Right lobe of liver (tissue), 4 donors: ENCODE measurements around the gene MRAP2.

Source experiments
- CTCF ChIP-seq, 4 donors: fragments of 200-600 bp in 3 of 4; fragments of 450-650 bp in 1 of 4; IDR thresholded peaks; one replicate each; pipeline versions ENCODE4 v1.5.1 to v1.8.0; 2016 to 2022; ENCODE audit warnings: antibody characterized with exemption in 4 of 4, mild to moderate bottlenecking in 2 of 4
- POLR2A ChIP-seq: fragments of 450-650 bp; IDR thresholded peaks from one replicate; pipeline ENCODE4 v1.6.1; 2017; ENCODE audit warnings: antibody characterized with exemption, mild to moderate bottlenecking
- donor health status: DM: no; HTN: no; CAD: no.
- donor health status: DM: no; HTN: no; CAD: no.
- donor health status: DM: no; HTN: yes; CAD: no.

- no peak for TF ChIP-seq POLR2A
- no peak for TF ChIP-seq CTCF (IDR thresholded peaks at IDR 0.05)
These were observed 6.8 kb upstream of the MRAP2 start for GRCh38 chr6:84026721-84027164.
